Endodermal cell (in vitro differentiated cells): ENCODE data around the gene FGL2. TPM values are rescaled to one million over a fixed set of nuclear protein-coding genes. Genes with fewer than 3 reads are reported as not detected.

ENCODE experiments used
- DNase-seq: peaks from one replicate; pipeline ENCODE4 v3.0.0-alpha.2; 2017
- H3K27ac ChIP-seq: 2 replicates; pipeline ENCODE4 v1.5.1; 2013; ENCODE audit warnings: mild to moderate bottlenecking, low read depth, low read length, moderate library complexity
- H3K27me3 ChIP-seq: 2 replicates; pipeline ENCODE4 v1.6.1; 2013; ENCODE audit warnings: mild to moderate bottlenecking, low read length, moderate library complexity; ENCODE audit not compliant: insufficient read depth, control insufficient read depth, poor library complexity, severe bottlenecking
- H3K36me3 ChIP-seq: 2 replicates; pipeline ENCODE4 v1.7.0; 2013; ENCODE audit warnings: mild to moderate bottlenecking, low read length, moderate library complexity; ENCODE audit not compliant: control insufficient read depth, insufficient read depth
- H3K4me1 ChIP-seq: one replicate; pipeline ENCODE4 v1.7.0; 2013; ENCODE audit warnings: low read length; ENCODE audit not compliant: control insufficient read depth, insufficient read depth
- H3K4me3 ChIP-seq: 2 replicates; pipeline ENCODE4 v1.5.1; 2013; ENCODE audit warnings: mild to moderate bottlenecking, low read length, moderate library complexity
- H3K9ac ChIP-seq: 2 replicates; pipeline ENCODE4 v1.6.1; 2013; ENCODE audit warnings: mild to moderate bottlenecking, low read length, moderate library complexity; ENCODE audit not compliant: poor library complexity, severe bottlenecking; ENCODE audit errors: extremely low read depth
- H3K9me3 ChIP-seq: 2 replicates; pipeline ENCODE4 v1.6.1; 2013; ENCODE audit warnings: mild to moderate bottlenecking, low read length, moderate library complexity; ENCODE audit not compliant: control insufficient read depth
- H3K27ac Mint-ChIP-seq: 2 replicates; pipeline ENCODE4 v1.8.0; 2020; ENCODE audit warnings: mixed read lengths
- H3K27me3 Mint-ChIP-seq: 2 replicates; pipeline ENCODE4 v1.8.0; 2021; ENCODE audit warnings: mild to moderate bottlenecking, mixed read lengths; ENCODE audit not compliant: insufficient read depth
- H3K36me3 Mint-ChIP-seq: 2 replicates; pipeline ENCODE4 v1.8.0; 2020; ENCODE audit warnings: low read depth, mixed read lengths
- H3K4me1 Mint-ChIP-seq: 2 replicates; pipeline ENCODE4 v1.8.0; 2020; ENCODE audit warnings: mixed read lengths
- H3K4me3 Mint-ChIP-seq: 2 replicates; pipeline ENCODE4 v1.8.0; 2020; ENCODE audit warnings: mild to moderate bottlenecking, moderate library complexity, mixed read lengths
- H3K9me3 Mint-ChIP-seq: 2 replicates; pipeline ENCODE4 v1.8.0; 2020; ENCODE audit warnings: mild to moderate bottlenecking, mixed read lengths
- CTCF ChIP-seq: fragments of 200-600 bp; sonication (generic); conservative IDR thresholded peaks from 2 replicates; pipeline ENCODE4 v1.5.0; 2021; ENCODE audit warnings: antibody characterized with exemption, mild to moderate bottlenecking
- WGBS, 2 experiments: methylation state at CpG; one replicate each; pipeline versions ENCODE4 v1.1.5 to v1.1.7; 2013; ENCODE audit warnings: missing lambda C conversion rate in 2 of 2, mixed read lengths in 1 of 2; ENCODE audit not compliant: insufficient coverage in 1 of 2, insufficient read length in 1 of 2; 5-methylcytosine and 5-hydroxymethylcytosine counted together
- total RNA-seq, 2 donors: library from RNA; stranded (reverse); fragmentation: NEBNext Ultra II Directional in 1 of 2; extraction: Animal tissue kit (Norgen Biotek cat#: 25700) in 1 of 2; gene quantifications; 2 replicates in 1 of 2; 3 replicates in 1 of 2; pipeline ENCODE4 v1.2.1, GENCODE V29; 2021

FGL2 gene
- total RNA-seq, 2 donors from 2014 or later, result not detected

- H3K4me1 ChIP-seq, result no peaks in the 10 kb centered on the region
- H3K27me3 Mint-ChIP-seq, result no peaks in the 10 kb centered on the region
- H3K27me3 ChIP-seq, result no peaks in the 10 kb centered on the region
- no peaks in the 10 kb centered on the region for H3K36me3 Mint-ChIP-seq
- no peak overlapping the region for H3K27ac ChIP-seq
- no peak for DNase-seq
- no peak overlapping the region for H3K4me3 Mint-ChIP-seq
- H3K4me3 ChIP-seq, result no peak overlapping the region
- no peaks in the 10 kb centered on the region for H3K36me3 ChIP-seq
- no peak overlapping the region for H3K9ac ChIP-seq
- H3K9me3 ChIP-seq, result peaks cover 28% of the 10 kb centered on the region
- 95 to 96% methylated on average over 3 of the region's 3 CpGs for WGBS, 2 experiments
- H3K9me3 Mint-ChIP-seq, result peaks cover 24% of the 10 kb centered on the region
- TF ChIP-seq CTCF, result no peak
- H3K4me1 Mint-ChIP-seq, result no peaks in the 10 kb centered on the region
- H3K27ac Mint-ChIP-seq, result no peak overlapping the region
Observed at GRCh38 chr7:77205706-77206105, 6.1 kb upstream of the FGL2 start.

GRCh38 chr7:77202481-77202976 is 2.9 kb upstream of the FGL2 start:
- TF ChIP-seq CTCF, result no peak
- H3K4me1 Mint-ChIP-seq, result peaks cover 5% of the 10 kb centered on the region
- H3K9me3 Mint-ChIP-seq, result no peaks in the 10 kb centered on the region
- H3K4me3 Mint-ChIP-seq, result no peak overlapping the region
- 93 to 94% methylated on average over 4 of the region's 4 CpGs for WGBS, 2 experiments
- no peak for DNase-seq
- Histone ChIP-seq H3K4me1 (no peaks in the 10 kb centered on the region), H3K27me3 (no peaks in the 10 kb centered on the region), H3K9me3 (no peaks in the 10 kb centered on the region), H3K4me3 (no peak overlapping the region), H3K36me3 (no peaks in the 10 kb centered on the region), H3K9ac (no peak overlapping the region), H3K27ac (no peak overlapping the region)
- peaks cover 2% of the 10 kb centered on the region for H3K27me3 Mint-ChIP-seq
- no peaks in the 10 kb centered on the region for H3K36me3 Mint-ChIP-seq
- no peak overlapping the region for H3K27ac Mint-ChIP-seq

- H3K9ac ChIP-seq, result no peak overlapping the region
- H3K27ac ChIP-seq, result no peak overlapping the region
- H3K4me3 ChIP-seq, result no peak overlapping the region
- Mint-ChIP-seq H3K27ac (no peak overlapping the region), H3K36me3 (no peaks in the 10 kb centered on the region), H3K4me1 (peaks cover 5% of the 10 kb centered on the region), H3K27me3 (peaks cover 2% of the 10 kb centered on the region), H3K4me3 (no peak overlapping the region), H3K9me3 (no peaks in the 10 kb centered on the region)
- H3K4me1 ChIP-seq, result no peaks in the 10 kb centered on the region
- no peak for DNase-seq
- H3K27me3 ChIP-seq, result no peaks in the 10 kb centered on the region
- TF ChIP-seq CTCF, result no peak
- H3K9me3 ChIP-seq, result no peaks in the 10 kb centered on the region
- H3K36me3 ChIP-seq, result no peaks in the 10 kb centered on the region
- 93% methylated on average over 2 of the region's 2 CpGs; no CpG with 5 or more reads in 1 of the 2 experiments for WGBS, 2 experiments
Observed at GRCh38 chr7:77200542-77200941, 923 bp upstream of the FGL2 start.
